GM21360 (cell line): Measurements from ENCODE around the gene RANBP17.
"Not testable (repeated sequence)": the region's sequence is repeated elsewhere in the genome, so short reads cannot be mapped to it uniquely, and the experiment has no call there.

Experiments used
- ATAC-seq: cut with Tn5 transposase; IDR thresholded peaks from one replicate; pipeline ENCODE4 v1.9.1; 2021; ENCODE audit warnings: mild to moderate bottlenecking, moderate library complexity; ENCODE audit not compliant: unreplicated experiment

Gene RANBP17

DNA sequence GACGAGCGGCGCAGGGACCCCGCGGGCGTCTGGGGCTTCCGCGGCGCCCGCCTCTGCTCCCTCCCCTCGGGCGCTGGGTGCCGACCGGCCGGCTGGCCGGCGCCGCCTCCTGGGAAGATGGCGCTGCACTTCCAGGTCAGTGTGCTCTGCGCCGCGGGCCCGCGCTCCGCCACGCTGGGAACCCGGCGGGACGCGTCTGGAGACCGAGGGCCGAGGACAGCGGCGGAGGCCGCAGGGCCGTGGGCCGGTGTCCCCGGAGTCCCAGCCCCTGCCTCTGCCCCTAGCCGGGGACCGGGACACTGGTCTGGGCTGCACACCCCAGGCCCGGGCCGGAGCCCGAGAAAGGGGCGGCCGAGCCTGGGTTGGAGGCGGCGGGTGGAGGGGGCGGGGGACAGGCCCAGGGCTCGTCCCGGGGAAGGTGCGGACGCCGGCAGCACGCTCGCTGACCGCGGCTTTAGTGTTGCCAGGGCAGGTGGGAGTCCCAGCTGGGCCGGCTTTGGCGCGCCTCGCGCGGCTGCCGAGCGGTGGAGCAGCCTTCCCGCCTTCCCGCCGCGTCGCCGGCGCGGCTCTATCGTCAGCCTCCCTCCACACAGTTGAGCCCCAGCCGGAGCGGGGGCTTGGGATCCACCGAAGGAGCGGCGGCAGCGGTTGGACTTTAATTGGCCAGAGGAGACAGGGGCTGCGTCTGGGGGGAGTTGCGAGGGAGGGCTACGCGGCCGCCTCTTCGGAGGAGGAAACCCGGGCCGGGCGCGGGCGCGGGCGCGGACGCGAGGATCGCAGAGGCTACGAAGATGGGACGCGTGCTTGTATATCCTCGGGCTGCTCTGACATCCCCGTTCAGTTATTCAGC lies at the start of gene RANBP17:
RANBP17 (plus strand) TSS at position 102 of the 850 bp plus-strand sequence.
- ATAC-seq: no peak

DNA sequence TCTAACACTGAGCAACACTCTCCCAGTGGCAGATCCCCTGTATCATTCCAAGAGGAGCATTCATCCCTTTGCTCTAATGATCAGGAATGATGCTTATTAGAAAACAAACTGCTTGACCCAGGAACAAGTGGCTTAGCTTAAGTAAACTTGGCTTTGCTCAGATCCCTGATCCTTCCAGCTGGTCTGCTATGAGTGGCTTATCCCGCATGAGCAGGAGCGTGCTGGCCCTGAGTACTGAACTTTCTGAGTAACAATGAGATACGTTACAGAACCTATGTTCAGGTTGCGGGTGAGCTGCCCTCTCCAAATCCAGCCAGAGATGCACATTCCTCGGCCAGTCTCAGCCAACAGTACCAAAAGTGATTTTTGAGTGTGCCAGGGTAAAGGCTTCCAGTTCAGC lies 48.6 kb upstream of the RANBP17 start:
- no peak for ATAC-seq

DNA sequence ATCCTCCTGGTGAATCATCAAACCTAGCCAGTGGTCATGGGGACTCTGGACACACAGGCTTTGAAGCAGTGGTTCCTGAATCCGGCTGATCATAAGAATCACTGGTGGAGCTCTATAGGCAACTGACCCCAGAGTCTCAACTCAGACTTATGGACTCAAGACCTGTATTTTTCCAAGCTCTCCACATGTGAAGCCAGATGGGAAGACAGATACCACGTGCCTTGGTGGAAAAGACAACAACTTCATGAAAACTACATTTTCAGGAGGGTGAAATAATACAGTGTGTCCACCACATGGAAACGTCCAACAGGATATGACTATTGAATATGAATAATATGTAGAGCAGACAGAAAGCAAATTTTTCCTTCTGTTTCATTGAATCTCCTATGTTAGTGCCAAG lies 44.6 kb upstream of the RANBP17 start:
- ATAC-seq: no peak

DNA sequence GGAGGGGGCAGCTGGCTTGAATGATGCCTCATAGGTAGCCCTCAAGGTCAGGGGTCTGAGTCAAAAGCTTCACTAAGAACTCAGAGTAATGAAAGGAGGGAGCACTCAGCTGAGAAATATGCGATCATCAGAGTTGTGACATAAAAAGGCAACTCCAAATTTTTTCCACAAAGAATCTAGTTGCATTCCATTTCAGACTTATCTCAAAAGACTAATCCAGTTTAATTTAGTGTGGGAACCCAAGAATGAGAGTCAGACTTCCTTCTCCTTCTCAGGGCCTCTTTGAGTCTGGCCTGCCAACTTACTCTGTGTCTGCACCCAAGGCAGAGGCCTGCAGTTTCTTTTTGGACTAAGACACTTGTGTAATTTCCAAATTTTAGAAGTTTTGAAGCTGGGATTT lies 43.6 kb upstream of the RANBP17 start:
- no peak for ATAC-seq

DNA sequence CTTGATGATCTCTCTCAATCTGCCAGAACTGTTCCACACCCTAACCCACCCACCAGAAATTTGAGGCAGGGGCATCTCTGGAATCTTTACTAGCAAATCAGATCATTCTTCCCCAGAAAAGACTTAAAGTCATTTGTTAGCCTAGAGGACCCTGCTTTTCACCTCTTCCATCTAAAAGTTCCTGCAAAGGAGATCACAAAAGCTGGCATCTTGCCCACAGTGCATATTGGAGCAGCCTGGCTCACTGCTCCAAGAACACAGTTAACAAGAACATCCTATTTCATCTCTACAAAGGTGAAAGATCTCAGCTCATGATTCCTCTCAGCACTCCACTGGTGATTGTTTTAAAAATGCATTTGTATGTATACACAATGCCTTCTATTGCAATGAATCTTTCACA lies 42.0 kb upstream of the RANBP17 start:
- no peak for ATAC-seq

DNA sequence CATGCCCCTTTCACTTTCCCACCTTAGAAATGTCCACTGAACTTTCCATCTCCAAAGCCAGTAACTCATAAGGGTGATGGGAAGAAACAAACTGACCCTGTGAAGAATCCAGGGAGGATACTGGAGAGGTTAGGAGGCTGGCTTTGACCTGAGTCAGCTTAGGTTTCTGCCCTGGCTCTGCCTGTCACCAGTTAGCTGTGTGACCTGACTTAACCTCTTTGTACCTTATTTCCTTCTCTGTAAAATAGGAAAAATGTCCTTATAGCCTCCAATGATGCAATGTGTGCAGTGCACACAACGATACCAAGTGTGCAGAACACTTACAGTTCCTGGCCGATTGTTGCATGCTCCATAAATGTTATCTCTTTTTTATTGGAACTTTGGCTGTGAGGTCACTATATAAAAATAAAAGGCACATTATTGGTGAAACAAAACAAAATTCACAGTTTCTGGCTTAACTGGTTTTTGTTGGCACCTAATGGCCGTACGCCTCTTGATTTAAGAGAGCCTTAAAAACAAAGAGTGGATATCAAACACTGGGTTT lies 40.5 kb upstream of the RANBP17 start:
- ATAC-seq: no peak

DNA sequence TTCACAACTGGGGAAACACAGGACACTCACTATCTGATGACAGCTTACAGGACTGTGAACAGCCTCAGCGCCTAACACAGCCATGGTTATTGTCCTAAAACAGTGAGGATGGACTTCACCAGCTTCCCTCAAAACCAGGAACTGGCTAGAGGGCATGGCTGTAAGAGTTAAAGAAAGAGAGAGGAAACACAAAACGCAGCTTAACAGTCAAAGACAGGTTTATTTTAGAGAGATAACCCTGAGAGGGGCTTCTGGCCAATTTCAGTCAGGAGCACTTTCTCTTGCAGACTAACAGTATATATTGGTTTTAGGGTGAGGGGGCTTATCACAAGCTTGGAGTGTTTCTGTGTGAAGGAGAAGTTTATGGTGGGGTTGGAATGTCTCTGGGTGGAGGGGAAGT lies 35.7 kb upstream of the RANBP17 start:
- ATAC-seq: no peak

DNA sequence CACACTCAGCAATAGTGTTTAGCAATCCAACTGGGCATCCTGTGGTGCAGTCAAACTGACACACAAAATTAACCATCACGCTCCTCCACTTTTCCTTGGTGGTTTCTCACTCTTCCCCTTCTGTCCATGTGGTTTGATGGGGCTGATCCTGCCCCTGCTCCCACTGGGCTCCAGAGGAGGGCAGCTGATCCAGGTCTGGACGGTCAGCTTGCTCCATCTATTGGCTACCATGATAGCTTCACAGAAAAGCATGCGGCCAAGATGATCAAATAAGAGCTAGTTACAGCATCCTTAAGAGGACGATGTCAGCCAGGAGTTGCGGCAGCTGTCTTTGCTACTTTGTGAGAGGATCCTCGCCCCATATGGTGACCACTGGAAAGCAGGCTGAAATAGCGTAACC lies 29.6 kb upstream of the RANBP17 start:
- no peak for ATAC-seq

DNA sequence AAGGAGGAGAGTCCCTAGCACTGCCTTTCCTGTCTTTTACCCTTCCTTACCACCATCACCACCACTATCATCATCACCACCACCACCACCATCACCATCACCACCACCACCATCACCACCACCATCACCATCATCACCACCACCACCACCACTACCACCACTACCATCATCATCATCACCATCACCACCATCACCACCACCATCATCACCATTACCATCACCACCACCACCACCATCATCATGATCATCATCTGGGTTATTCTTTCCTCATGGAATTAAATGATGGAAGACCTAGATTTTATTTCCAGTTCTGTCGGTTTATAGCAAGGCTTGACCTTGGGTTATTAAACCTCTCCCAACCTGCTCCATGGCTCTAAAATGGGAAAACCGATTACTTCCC lies 27.8 kb upstream of the RANBP17 start:
- not testable (repeated sequence) for ATAC-seq

DNA sequence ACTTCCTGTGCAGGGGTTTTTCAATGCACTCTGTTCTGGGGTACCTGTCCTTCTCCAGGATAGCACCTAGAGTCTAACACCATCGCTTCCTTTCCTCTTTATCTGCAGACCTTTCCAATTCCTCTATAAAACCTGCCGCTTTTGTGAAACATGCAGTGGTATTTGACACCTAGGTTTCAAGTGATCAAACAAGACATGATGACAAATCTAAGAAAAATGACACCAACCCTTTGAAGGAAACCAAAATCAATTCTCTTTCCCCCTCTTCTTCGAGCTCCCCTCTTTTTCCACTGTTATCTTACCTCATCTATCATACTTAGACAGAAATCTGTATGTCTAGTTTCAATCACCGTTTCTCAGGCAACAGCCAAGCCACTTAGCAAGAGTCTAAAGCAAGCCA lies 25.6 kb upstream of the RANBP17 start:
- ATAC-seq: no peak

DNA sequence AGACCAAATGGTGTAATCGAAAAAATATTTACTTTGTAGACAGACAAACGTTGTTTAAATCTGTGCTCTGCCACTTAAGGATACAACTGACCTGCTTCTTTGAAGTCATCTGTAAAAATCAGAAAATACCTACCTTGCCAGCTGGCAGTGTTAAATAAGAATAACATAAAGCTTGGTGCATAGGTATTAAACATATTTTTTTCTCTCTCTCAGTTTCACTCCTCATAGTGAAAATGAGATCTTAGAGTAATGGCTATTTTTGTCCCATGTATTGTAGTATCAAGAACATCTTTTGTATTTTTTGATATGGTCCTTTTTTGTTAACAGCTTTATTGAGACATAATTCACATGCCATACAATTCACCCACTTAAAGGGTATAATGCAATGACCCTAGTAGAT lies 17.9 kb upstream of the RANBP17 start:
- no peak for ATAC-seq

DNA sequence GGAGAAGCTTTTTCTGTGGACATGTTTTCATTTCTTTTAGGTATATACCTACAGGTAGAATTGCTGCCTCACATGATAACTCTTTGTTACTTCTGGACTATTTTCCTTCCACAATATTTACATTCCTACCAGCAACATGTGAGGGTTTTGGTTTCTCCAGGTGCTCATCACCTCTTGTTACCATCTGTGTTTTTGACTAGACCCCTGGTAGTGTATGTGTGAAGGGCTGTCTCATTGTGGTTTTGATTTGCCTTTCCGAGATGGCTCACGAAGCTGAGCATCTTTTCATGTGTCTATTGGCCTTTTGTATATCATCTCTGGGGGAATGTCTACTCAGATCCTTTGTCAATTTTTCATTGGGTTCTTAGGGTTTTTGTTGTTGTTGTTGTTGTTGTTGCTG lies 17.2 kb upstream of the RANBP17 start:
- ATAC-seq: no peak

DNA sequence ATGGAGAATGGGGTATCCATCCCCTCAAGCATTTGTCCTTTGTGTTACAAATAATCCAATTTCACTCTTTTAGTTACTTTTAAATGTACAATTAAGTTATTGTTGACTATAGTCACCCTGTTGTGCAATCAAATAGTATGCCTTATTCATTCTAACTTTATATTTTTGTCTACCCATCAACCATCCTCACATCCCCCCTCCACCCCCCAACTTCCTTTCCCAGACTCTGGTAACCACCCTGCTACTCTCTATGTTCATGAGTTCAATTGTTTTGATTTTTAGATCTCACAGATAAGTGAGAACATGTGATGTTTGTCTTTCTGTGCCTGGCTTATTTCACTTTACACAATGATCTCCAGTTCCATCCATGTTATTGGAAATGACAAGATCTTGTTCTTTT lies 15.4 kb upstream of the RANBP17 start:
- no peak for ATAC-seq

DNA sequence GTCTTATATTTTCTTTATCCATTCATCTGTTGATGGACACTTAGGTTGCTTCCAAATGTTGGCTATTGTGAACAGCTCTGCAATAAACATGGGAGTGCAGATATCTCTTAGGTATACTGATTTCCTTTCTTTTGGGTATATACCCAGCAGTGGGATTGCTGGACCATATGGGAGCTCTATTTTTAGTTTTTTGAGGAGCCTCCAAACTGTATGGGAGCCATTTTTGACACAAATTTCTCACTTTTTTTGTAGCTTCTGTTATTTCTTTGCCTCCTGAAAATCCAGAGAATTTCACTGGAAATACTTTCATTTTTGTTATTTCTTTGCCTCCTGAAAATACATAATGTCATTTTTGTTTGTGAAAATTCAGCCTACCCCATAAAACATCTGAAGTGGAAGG lies 15.0 kb upstream of the RANBP17 start:
- ATAC-seq: no peak

DNA sequence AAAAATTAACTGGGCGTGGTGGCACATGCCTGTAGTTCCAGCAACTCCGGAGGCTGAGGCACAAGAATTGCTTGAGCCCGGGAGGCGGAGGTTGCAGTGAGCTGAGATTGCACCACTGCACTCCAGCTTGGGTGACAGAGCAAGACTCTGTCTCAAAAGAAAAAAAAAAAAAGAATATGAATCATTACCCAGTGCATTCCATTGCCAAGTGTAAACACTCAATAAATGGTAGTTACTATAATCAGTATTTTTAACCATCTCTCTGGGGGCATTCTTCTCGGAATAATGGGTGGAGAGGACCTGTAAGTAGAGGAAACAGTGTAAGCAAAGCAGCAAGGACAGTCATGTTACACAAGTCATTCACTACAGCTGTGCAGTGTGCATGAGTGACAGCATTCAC lies 13.8 kb upstream of the RANBP17 start:
- ATAC-seq: no peak

DNA sequence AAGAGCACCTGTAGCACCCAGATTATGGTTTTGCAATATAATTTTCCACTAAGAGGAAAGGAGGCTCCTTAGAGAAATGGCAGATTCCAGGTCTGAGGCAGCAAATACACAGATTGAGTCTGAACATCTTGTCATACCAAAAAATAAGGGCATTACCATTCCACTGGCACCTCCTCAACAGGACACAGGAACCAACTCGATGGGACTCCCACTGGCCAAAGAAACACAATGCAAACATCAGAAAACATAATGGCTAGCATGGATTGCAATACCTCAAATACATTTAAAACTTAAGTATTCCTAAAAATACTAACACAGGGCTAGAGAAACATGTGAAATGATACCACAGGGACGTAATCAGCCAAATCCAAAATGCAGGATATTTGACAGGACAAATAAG lies 12.4 kb upstream of the RANBP17 start:
- ATAC-seq: no peak

DNA sequence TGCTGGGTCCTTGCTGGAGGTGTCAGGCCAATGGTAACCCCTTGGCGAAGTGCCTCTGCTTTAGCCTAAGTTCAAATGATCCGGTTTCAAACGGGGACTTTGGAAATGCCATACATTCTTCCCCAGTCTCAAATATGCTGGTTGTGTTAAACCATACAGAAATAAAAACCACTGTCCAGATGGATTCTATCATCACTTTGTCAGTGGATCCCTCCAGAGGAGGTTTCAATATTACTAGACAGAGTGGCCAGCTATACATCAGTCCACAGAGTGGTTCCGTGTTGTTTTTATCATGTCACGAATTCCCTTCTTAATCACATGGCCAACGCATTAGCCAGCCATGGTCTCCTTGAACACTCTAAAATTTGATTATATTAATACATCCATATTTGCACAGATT lies 7.3 kb upstream of the RANBP17 start:
- ATAC-seq: no peak

DNA sequence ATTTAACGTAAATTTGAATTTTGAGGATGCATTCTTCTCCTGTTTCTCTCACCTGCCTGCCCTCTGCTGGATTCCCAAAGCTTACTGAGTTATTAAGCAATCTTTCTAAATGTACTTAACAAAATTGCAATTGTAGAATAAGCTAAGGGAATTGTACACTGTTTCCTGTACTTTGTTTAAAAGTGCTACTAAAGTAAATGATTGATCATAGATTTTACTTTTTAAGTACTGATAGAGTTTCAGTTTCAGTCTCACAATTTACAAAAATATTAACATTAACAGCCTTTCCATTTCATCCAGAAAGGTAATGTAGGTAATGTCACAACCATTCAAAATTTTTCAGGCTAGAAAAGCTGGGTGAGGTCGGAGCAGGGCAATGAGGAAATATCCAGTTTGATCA lies 4.8 kb upstream of the RANBP17 start:
- ATAC-seq: no peak

DNA sequence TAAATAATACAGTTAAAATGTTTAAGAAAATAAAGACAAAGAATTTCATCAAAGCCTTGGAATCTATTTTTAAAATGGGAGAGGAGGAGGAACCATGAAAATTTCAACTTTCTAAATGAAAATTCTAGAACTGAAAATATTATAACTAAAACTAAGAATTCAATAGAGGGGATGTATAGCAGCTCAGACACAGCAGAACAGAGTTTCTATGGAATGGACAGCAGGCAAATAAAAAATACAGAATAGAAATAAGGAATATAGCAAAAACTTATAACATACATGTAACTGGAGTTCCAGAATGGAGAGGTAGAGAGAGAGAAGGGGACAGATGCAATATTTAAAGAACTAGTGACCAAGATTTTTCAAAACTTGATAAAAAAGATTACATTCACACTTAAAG lies 1.4 kb upstream of the RANBP17 start:
- no peak for ATAC-seq

DNA sequence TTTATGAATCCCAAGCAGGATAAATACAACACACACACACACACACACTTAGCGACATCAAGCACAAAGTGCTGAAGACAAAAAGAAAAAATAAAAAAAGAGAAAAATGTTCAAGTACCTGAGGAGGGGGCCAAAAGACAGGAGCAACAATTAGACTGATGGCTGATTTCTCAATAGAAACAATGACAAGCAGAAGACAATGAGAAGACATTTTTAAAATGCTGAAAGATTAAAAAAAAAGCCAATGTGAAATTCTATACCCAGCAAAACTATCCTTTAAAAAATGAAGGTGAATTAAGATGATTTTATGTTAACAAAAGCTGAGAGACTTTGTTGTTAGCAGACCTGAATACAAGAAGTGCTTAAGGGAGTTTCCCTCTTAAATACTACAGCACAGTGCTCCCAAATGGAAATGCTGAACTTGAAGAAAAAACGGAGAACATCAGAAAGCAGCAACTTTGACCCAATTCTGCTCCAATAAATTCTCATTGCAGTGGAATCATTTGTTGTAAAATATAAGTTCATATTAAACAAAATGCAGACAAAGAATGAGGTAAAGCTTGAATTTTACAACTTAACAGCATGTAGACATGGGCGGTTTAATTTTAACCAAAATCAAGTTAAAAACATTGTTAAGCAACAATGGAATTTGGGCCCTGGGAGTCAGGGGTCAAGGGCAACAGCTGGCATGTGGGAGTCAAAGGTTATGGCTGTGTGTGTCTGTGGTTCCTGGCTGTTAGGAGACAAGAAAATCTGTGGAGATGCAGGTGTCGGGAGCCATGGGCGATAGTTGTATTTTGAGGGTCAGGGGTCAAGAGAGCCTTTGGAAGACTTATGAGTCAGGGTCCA lies 776 bp upstream of the RANBP17 start:
- no peak for ATAC-seq

DNA sequence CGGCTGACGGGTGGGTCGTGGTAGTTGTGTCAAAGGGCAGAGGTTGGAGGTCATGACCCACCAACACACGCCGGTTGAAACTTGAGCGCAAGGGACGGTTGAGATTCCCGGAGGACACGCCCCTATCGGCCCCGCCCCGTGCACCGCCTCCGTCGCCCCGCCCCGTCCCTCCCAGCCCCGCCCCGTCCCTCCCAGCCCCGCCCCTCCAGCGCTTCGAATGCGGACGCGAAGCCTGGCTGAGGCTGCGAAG lies 226 bp upstream of the RANBP17 start:
- no peak for ATAC-seq

DNA sequence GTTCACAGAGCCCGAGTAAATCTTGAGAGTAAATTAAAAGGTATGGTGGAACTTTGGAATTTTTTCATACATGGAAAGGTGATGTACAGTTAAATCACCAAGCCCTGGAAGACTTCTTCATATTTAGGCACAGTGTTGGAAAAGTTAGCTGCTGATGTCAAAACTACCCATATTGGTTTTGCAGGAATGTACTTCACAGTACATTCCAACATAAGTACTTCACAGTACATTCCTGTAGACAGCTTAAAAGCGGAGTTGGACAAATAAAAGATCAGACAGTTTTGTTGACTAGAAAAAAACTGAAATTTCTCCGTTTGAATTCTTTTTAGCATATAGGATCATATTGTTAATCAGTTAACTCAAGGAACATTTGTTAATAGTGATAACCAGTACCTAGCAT lies 1.8 kb downstream of the RANBP17 start:
- no peak for ATAC-seq
